Hepatocyte (in vitro differentiated cells): ENCODE measurements around the gene TTC9. TPM values are rescaled to one million over a fixed set of nuclear protein-coding genes. Genes with fewer than 3 reads are reported as not detected.

Experiments
- DNase-seq: peaks from one replicate; pipeline ENCODE4 v3.0.0-alpha.2; 2016; ENCODE audit warnings: low spot score
- H2AFZ ChIP-seq: fragments of 200-600 bp; sonication (generic); 2 replicates; pipeline ENCODE4 v1.6.0; 2016; ENCODE audit warnings: antibody characterized with exemption, mild to moderate bottlenecking
- H3K27ac ChIP-seq: fragments of 200-600 bp; sonication (generic); 2 replicates; pipeline ENCODE4 v1.5.1; 2016; ENCODE audit warnings: mild to moderate bottlenecking
- H3K27me3 ChIP-seq: fragments of 200-600 bp; sonication (generic); 2 replicates; pipeline ENCODE4 v1.6.1; 2016
- H3K36me3 ChIP-seq: fragments of 200-600 bp; sonication (generic); replicated peaks from 2 replicates; pipeline ENCODE4 v1.5.1; 2016; ENCODE audit warnings: low read depth; ENCODE audit not compliant: insufficient read depth
- H3K4me1 ChIP-seq: fragments of 200-600 bp; sonication (generic); 2 replicates; pipeline ENCODE4 v1.5.1; 2016; ENCODE audit warnings: mild to moderate bottlenecking, moderate library complexity; ENCODE audit not compliant: insufficient read depth
- H3K4me2 ChIP-seq: fragments of 200-600 bp; sonication (generic); 2 replicates; pipeline ENCODE4 v1.6.0; 2016
- H3K4me3 ChIP-seq: fragments of 200-600 bp; sonication (generic); 2 replicates; pipeline ENCODE4 v1.5.1; 2016; ENCODE audit warnings: mild to moderate bottlenecking
- H3K79me2 ChIP-seq: fragments of 200-600 bp; sonication (generic); 2 replicates; pipeline ENCODE4 v1.6.0; 2017; ENCODE audit warnings: mild to moderate bottlenecking
- H3K9me2 ChIP-seq: fragments of 200-600 bp; sonication (generic); replicated peaks from 2 replicates; pipeline ENCODE4 v1.6.0; 2017; ENCODE audit warnings: mild to moderate bottlenecking; ENCODE audit not compliant: insufficient read depth
- H3K9me3 ChIP-seq: fragments of 200-600 bp; sonication (generic); 2 replicates; pipeline ENCODE4 v1.5.1; 2016; ENCODE audit warnings: low read depth, mild to moderate bottlenecking
- H4K20me1 ChIP-seq: fragments of 200-600 bp; sonication (generic); 2 replicates; pipeline ENCODE4 v1.6.0; 2016; ENCODE audit warnings: mild to moderate bottlenecking; ENCODE audit not compliant: insufficient read depth, poor library complexity, severe bottlenecking
- EZH2 ChIP-seq: fragments of 200-600 bp; sonication (generic); IDR thresholded peaks from 2 replicates; pipeline ENCODE4 v1.6.1; 2016; ENCODE audit warnings: antibody characterized with exemption, mild to moderate bottlenecking, borderline replicate concordance
- EZH2phosphoT487 ChIP-seq: fragments of 200-600 bp; sonication (generic); IDR thresholded peaks from one replicate; pipeline ENCODE4 v1.6.1; 2018; ENCODE audit warnings: antibody characterized with exemption, mild to moderate bottlenecking, low read depth, moderate library complexity; ENCODE audit not compliant: unreplicated experiment, severe bottlenecking
- WGBS: methylation state at CpG from one replicate; pipeline ENCODE4 v1.1.6; 2016; ENCODE audit warnings: low lambda C conversion rate; ENCODE audit errors: missing lambda C conversion rate; 5-methylcytosine and 5-hydroxymethylcytosine counted together
- polyA plus RNA-seq: library from polyadenylated mRNA; unstranded; fragments of >200 nt; fragmentation: Nextera tagmentation; extraction: Ambion mirVana; gene quantifications from 2 replicates; pipeline ENCODE4 v1.2.1, GENCODE V29; 2016
- small RNA-seq: library from RNA; depleted of rRNA; stranded (forward); fragments of <200 nt; gene quantifications from one replicate; pipeline ENCODE3, GENCODE V24; 2014
- total RNA-seq: library from RNA; depleted of rRNA; stranded (reverse); fragments of >200 nt; gene quantifications from 2 replicates; pipeline ENCODE4 v1.2.3, GENCODE V29; 2014
- TF ChIP-seq, protein P1 (sequence below): fragments of 200-600 bp; sonication (generic); IDR thresholded peaks from 2 replicates; pipeline ENCODE4 v1.5.1; 2016; ENCODE audit warnings: antibody characterized with exemption, mild to moderate bottlenecking; ENCODE audit not compliant: poor library complexity

TTC9 gene
- total and polyA plus RNA-seq, 2 experiments from 2014 or later, result 3.6 to 4.9 TPM

DNA sequence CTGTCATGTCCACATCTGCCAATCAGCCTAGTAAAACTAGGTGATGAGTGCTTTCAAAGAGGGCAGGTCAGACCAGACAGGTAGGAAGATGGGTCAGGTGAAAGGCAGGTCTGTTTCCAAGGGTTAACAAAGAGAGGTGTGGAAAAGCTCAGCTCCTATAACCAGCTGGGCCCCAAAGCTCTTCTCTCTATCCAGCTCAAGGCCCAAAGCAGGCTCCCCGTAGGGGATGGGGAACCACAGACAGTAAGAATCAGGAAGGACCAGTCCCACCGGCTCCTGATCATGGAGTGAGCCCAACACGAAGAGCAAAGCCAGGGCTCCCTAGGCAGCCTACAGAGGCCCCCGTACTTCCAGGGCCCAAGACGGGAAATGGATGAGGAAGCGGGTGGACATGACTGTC, 83.2 kb downstream of the TTC9 start:
- TF ChIP-seq EZH2phosphoT487 (no peak), EZH2 (no peak)
- TF ChIP-seq, protein P1, sequence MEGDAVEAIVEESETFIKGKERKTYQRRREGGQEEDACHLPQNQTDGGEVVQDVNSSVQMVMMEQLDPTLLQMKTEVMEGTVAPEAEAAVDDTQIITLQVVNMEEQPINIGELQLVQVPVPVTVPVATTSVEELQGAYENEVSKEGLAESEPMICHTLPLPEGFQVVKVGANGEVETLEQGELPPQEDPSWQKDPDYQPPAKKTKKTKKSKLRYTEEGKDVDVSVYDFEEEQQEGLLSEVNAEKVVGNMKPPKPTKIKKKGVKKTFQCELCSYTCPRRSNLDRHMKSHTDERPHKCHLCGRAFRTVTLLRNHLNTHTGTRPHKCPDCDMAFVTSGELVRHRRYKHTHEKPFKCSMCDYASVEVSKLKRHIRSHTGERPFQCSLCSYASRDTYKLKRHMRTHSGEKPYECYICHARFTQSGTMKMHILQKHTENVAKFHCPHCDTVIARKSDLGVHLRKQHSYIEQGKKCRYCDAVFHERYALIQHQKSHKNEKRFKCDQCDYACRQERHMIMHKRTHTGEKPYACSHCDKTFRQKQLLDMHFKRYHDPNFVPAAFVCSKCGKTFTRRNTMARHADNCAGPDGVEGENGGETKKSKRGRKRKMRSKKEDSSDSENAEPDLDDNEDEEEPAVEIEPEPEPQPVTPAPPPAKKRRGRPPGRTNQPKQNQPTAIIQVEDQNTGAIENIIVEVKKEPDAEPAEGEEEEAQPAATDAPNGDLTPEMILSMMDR, result no peak
- H4K20me1 ChIP-seq, result no peaks in the 10 kb centered on the region
- no peak overlapping the region for H3K27ac ChIP-seq
- no peak overlapping the region for H2AFZ ChIP-seq
- 77% methylated on average over 6 of the region's 6 CpGs for WGBS
- no peak overlapping the region for H3K4me3 ChIP-seq
- H3K4me2 ChIP-seq, result no peak overlapping the region
- DNase-seq, result no peak
- no peaks in the 10 kb centered on the region for H3K36me3 ChIP-seq
- no peaks in the 10 kb centered on the region for H3K79me2 ChIP-seq
- no peaks in the 10 kb centered on the region for H3K4me1 ChIP-seq
- H3K9me2 ChIP-seq, result no peaks in the 10 kb centered on the region
- H3K9me3 ChIP-seq, result no peaks in the 10 kb centered on the region
- H3K27me3 ChIP-seq, result no peaks in the 10 kb centered on the region

Small RNAs within 50 kb of the gene (small RNA-seq; reads per million reads assigned to genes)
- gene RN7SL77P, result not detected

Other genes starting within 250 kb of the TTC9 start
- 37.2 and 38.6 TPM in 2 replicates for gene SYNJ2BP, start 224.8 kb upstream of the TTC9 start, total RNA-seq
- 25.9 and 35.5 TPM in 2 replicates for gene SYNJ2BP, start 224.8 kb upstream of the TTC9 start, polyA plus RNA-seq
- gene ADAM21, start 189.7 kb upstream of the TTC9 start, total RNA-seq, result 0.43 TPM in 1 of 2 replicates, not detected in the other
- gene ADAM21, start 189.7 kb upstream of the TTC9 start, polyA plus RNA-seq, result 1.1 TPM in 1 of 2 replicates, not detected in the other
- gene ADAM20, start 106.9 kb upstream of the TTC9 start, total RNA-seq, result 0.08 and 0.30 TPM in 2 replicates
- 0.26 TPM in 1 of 2 replicates, not detected in the other for gene ADAM20, start 106.9 kb upstream of the TTC9 start, polyA plus RNA-seq
- gene MED6, start 41.3 kb upstream of the TTC9 start, total RNA-seq, result 44.3 and 61.7 TPM in 2 replicates
- 41.1 and 41.7 TPM in 2 replicates for gene MED6, start 41.3 kb upstream of the TTC9 start, polyA plus RNA-seq
- gene MAP3K9, start 167.6 kb downstream of the TTC9 start, total RNA-seq, result 7.5 and 9.2 TPM in 2 replicates
- 4.1 and 4.4 TPM in 2 replicates for gene MAP3K9, start 167.6 kb downstream of the TTC9 start, polyA plus RNA-seq